Urothelium cell line (cell line): ENCODE measurements around the gene UQCR10.

ENCODE experiments used
- DNase-seq: peaks from one replicate; pipeline ENCODE4 v3.0.0; 2011; ENCODE audit warnings: low spot score, mixed read lengths
- FAIRE-seq: peaks from 2 replicates; lab custom pipeline; 2011; peaks lifted over from hg19 to GRCh38; lab: Jason Lieb, UNC

Gene UQCR10

GRCh38 chr22:29758068-29758622, 9.0 kb upstream of the UQCR10 start:
- DNase-seq (no peak), FAIRE-seq (no peak)

- no peak for DNase-seq
- FAIRE-seq = no peak
Observed at GRCh38 chr22:29758959-29759358, 8.2 kb upstream of the UQCR10 start.

- FAIRE-seq (no peak), DNase-seq (no peak)
Observed at GRCh38 chr22:29762263-29762662, 4.9 kb upstream of the UQCR10 start.

GRCh38 chr22:29765905-29766631, 1.1 kb upstream of the UQCR10 start:
- DNase-seq = no peak
- no peak for FAIRE-seq

- peak; percentile 91 for FAIRE-seq
- peak; percentile 100 for DNase-seq
Observed at GRCh38 chr22:29766632-29767170, 468 bp upstream of the UQCR10 start, which contains the start of gene ZMAT5. ZMAT5 (minus strand) TSS chr22:29767007; CDS start chr22:29748544, 18,463 bp downstream.

- FAIRE-seq (no peak), DNase-seq (no peak)
Observed at GRCh38 chr22:29768052-29768693, 1.0 kb downstream of the UQCR10 start.

DNA sequence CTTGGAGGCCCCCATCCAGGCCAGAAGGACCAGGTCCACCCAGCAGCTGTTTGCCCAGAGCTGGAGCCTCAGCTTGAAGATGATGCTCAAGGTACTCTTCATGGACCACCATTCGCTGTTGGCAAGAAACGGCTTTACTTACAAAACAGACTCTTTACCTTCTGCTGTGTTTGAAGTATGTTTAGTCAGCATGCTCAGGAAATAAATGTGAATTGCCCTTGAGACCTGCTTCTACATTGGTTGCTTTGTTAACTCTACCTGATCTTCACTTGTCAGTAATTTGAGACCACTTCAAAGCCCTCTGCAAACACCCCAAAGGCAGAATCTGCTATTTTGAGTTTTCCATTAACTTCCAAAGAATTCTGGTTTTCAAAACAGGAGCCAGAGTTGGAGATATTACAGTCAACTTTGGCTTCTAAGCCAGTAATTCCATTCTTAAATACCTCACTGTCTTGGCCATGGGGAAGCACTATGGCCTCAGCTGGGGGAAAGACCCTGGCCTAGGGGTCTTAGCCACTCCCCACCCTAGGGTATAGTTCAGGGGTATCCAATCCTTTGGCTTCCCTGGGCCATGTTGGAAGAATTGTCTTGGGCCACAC, 2.7 kb downstream of the UQCR10 start:
- DNase-seq (no peak), FAIRE-seq (no peak)

GRCh38 chr22:29772170-29772641, 5.0 kb downstream of the UQCR10 start:
- DNase-seq = no peak
- no peak for FAIRE-seq

GRCh38 chr22:29773233-29773632, 6.1 kb downstream of the UQCR10 start:
- FAIRE-seq = no peak
- peak; percentile 79 for DNase-seq

DNA sequence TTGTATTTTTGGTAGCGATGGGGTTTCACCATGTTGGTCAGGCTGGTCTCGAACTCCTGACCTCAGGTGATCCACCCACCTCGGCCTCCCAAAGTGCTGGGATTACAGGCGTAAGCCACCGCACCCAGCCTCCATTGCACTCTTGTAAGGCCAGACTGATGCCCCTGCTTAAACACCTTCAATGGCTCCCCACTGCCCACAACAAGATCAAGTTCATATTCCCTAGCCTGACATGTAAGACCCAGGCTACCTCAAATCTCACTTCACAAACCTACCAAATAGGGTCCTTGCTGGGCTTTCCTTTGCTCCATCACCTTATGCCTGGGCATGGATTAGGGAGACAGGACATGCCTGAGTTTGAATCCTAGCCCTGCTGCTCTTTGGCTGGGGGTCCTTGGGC, 13.1 kb downstream of the UQCR10 start:
- FAIRE-seq (no peak), DNase-seq (no peak)

GRCh38 chr22:29780748-29781676, 13.8 kb downstream of the UQCR10 start:
- DNase-seq (peak; percentile 89), FAIRE-seq (peak; percentile 88)

- FAIRE-seq (peak; percentile 55), DNase-seq (peak; percentile 48)
Observed at GRCh38 chr22:29782061-29782845, 15.1 kb downstream of the UQCR10 start.

- FAIRE-seq (no peak), DNase-seq (no peak)
Observed at GRCh38 chr22:29784451-29785361, 17.5 kb downstream of the UQCR10 start.

DNA sequence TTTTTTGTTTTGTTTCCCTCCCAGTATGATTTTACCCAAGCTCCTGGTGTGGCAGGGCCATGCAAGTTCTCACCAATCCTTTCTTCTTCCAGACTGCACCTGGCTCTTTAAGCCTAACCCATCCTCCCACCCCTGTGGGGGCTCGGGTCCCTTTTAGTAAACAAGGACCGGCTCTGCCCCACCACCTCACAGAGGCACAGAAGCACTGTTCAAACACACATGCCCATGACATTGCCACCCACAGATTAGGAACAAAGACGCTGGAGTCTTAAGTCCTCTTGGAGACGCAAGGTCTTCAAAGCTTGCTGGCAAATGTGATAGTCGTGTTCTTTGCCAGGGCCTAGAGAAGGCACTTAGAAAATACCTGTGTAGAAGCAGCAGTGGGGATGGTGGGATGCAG, 18.9 kb downstream of the UQCR10 start:
- no peak for FAIRE-seq
- no peak for DNase-seq

DNA sequence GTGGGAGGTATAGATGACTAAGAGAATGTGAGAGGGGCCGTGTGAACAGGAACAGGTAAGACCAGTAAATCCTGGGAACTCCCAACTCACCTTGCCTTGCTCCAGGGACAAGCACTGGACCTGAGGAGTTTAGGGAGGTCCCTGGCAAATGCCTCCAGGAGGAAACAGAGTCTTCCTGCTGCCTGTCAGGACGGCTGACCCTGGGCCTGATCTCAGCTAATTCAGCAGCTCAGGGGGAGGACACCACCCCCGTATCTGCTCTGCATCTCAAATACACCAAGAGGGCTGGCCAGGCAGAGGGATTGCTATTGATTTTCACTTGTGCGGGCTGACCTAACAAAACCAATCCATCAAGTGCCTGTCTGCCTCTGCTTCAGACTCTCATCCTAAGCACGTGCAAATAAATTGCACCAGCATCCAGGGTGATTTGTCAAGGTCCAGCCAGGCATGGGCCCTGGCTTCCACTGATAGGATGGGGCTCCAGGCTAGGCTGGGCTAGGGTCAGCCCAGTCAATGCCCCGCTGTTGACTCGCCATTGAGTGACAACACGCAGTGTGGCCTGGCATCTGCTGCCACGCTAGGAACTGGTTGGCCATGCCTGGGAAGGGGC, 20.3 kb downstream of the UQCR10 start:
- peak; percentile 56 for FAIRE-seq
- DNase-seq = no peak

- DNase-seq = no peak
- no peak for FAIRE-seq
Observed at GRCh38 chr22:29788339-29789279, 21.4 kb downstream of the UQCR10 start.

- FAIRE-seq = no peak
Observed at GRCh38 chr22:29790061-29790460, 22.9 kb downstream of the UQCR10 start.

More at GRCh38 chr22:29790061-29790460, 22.9 kb downstream of the UQCR10 start:
- no peak for DNase-seq
